HG03025 (cell line): ENCODE measurements around the gene PHTF1.

Experiments used
- ATAC-seq: cut with Tn5 transposase; IDR thresholded peaks from one replicate; pipeline ENCODE4 v1.9.1; 2021; ENCODE audit warnings: mild to moderate bottlenecking, moderate library complexity; ENCODE audit not compliant: unreplicated experiment, low FRiP score

Gene PHTF1

DNA sequence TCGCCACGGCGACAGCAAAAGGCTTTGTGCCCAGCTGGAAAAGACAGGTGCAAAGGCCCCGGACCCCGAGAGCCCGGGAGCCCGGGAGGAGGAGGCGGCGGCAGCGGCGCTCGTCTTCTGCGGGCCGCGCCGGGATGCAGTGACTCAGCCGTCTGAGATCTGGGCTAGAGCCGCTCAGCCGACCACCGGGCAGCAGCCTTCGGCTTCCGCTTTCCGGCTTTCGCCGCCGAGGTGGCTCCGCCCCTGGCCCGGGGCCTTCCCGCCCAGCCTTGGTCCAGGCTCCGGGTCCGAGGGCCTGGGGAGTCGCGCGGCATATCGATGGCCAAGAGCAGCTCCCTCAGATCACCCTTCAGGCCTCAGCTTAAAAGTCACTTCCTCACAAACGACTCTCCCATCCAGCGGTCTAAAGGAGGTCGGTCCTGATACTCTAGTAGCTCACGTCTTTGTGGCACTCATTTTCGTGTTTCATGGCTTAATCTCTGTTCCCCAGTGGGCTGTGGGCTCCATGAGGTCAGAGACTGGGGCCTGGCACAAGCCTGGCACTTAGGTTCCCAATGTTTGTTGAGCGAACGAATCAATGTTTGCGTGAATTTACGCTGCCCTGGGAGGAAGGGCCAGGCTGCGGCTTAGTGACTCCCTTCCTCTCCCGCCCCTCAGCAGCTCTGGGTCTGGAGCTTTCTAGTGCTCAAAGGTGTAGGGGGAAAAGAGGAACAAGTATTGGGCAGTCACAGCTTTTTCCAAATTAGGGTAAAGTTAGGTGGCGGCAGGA, at the start of gene PHTF1:
TSS of gene PHTF1 (minus strand) at position 154 of the 769 bp plus-strand sequence. CDS start 783 bp downstream, outside the sequence.
- ATAC-seq, result peak; percentile 80

DNA sequence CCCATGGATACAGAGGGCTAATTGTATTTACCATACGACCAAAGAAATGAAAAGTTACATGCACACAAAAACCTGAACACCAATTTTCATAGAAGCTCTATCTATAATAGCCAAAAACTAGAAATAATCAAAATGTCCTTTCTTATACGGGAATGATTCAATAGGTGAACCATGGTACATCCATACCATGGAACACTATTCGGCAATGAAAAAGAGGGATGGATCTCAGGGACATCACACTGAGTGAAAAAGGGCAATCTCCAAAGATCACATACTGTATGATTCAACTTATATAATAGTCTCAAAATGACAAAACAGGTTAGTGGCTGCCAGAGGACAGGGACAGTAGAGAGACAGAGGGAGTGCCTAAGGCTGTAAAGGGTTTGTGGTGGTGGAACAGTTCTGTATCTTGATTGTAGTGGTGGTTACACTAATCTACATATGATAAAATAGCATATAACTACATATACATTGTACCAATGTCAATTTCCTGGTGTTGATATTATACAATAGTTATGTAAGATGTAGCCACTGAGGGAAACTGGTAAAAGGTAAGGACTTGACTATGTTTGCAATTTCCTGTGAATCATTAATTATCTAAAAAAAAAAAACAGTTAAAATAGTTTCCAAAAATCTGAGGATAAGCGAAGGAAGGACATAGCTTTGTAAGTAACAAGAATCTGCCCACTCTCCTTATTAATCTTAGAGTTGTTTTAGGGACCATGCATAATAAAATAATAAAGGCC, 49.3 kb upstream of the PHTF1 start:
- no peak for ATAC-seq

DNA sequence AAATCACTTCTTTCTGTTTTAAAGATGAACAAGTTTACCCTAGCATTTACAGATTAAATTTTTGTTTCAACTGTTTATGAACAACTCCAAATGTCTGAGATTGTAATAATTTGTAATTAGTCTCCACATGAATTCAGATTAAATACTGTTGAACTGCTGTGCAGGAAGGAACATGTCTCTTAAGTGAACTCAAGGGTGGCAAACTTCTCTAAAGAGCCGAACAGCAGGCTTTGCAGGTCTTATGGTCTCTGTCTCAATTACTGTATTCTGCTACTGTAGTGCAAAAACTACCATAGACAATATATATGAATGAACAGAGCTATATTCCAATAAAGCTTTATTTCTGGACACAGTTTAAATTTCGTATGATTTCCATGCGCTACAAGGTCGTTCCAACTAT, 46.4 kb upstream of the PHTF1 start:
- ATAC-seq, result no peak

- no peak for ATAC-seq
These were observed 45.9 kb upstream of the PHTF1 start for GRCh38 chr1:113805256-113805531.

DNA sequence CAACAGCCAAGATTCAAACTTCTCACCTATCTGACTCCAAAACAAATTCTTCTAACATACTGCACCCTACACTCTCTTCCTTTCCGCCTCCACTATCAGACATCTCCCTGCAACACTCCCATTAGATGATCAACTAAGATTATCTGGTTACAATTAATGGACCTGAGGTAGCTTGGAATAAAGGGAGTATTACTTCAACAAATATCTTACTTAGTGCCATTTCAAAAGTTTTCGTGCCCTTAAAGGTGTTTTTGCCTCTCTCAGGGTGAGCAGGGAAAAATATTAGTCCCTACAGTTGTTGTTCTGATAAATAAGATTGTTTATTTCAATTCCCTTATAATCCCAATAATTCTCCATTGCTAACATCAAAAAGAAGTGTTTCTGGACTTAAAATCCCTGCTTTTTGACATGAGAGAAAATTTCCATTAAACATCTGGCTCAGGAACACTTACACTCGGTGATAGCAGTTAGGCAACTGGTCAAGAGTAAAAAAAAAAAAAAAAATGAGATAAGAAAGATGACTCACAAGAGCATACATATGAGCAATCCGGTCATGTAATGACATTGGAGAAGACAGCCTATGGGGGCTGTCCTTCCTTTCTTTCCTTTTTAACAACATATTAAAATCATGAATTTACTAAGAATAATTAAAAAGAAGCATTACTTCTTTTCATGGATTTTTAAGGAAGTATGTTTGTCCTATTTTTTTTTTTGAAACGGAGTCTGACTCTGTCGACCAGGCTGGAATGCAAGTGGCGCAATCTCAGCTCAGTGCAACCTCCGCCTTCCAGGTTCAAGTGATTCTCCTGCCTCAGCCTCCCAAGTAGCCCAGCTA, 45.4 kb upstream of the PHTF1 start:
- no peak for ATAC-seq

DNA sequence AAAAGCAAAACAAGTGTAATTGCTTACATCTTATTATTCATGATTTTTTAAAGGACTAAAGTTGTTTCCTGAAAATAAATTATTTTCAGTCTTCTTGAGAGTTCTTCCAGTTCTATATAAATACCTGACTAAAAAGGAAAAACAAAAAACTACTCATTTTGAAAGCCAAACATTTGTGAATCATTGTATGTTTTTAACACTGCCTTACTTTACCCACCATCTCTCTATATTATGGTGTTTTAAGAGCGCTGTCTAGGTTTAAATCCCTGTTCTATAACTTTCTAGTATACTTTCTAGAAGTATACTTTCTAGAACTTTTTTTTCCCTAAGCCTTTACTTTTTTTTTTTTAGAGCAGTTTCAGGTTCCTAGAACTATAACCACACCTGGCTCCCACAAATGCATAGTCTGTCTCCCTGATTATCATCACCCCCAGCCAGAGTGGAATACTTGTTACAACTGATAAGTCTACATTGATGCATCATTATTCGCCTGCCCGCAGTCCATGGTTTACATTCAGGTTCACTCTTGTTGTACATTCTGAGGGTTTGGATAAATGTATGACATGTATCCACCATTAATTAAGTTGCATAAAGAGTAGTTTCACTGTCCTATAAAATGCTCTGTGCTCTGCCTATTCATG, 43.2 kb upstream of the PHTF1 start:
- ATAC-seq, result no peak

- ATAC-seq, result no peak
These were observed 41.2 kb upstream of the PHTF1 start for GRCh38 chr1:113800487-113800886.

DNA sequence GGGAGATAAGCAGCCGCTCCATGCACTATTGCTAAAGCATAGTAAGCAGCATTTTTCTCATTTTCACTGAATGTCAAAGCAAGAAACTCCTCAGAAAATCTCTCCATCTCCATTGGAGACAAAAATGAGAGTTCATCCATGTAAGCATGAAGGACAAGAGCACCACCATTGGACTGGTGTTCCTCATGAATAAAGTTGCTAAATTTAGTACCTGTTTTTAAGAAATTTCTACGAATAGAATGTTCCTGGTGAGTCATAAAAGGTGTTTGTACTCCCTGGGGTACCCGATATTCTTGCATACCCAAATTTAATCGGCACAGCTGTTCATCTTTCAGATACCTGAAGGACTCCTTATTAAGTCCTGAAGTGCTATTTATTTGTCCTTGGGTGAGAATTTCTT, 38.2 kb upstream of the PHTF1 start:
- no peak for ATAC-seq

- ATAC-seq, result no peak
These were observed 34.9 kb upstream of the PHTF1 start for GRCh38 chr1:113793878-113794834.

GRCh38 chr1:113792986-113793385, 33.7 kb upstream of the PHTF1 start:
- ATAC-seq, result no peak

DNA sequence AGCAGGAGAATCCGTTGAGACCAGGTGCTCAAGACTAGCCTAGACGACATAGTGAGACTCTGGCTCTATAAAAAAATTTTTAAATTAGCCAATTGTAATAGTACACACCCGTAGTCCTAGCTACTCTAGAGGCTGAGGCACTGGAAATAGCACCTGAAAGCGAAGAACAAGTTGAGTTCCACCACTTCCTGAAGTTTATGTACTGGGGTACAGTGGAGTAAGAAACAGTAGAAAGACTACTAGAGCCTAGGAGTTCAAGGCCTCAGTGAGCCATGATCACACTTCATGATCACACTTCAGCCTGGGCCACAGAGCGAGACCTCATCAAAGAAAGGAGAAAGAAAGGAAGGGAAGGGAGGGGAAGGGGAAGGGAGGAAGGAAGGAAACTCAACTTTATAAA, 33.2 kb upstream of the PHTF1 start:
- no peak for ATAC-seq

DNA sequence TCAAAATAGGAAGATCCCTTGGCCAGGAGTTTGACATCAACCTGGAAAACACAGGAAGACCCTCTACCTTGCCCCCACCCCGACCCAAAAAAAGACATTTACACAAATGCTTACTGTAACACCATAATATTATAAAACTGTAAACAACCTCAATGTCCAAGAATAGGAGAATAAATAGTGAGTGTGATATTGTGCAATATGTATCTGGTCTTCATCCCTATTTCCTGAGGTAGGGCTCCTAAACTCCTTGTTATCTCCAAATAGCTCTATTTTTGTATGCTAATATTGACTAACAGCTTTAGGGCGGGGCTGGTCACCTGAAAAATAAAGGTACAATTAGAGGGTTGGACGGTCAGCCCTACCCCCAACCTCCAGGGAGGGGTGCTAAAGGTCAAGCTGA, 29.5 kb upstream of the PHTF1 start:
- no peak for ATAC-seq

DNA sequence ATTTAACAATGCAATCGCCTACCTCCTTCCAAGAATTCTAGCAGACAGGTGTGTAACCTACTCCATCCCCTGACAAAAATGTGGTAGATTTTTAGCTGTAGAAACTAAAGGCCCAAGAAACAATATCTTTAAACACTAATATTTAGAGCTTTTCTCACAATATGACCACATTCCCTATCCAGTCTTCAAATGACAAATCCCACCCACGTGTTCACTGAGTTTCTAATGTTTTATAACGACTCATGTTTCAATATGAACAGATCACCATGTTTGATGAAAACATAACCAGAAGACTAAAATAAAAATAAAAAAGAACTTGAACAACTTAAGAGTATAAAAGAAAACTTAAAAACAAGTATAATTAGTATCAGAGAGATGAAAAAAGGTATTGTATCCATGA, 28.4 kb upstream of the PHTF1 start:
- no peak for ATAC-seq

DNA sequence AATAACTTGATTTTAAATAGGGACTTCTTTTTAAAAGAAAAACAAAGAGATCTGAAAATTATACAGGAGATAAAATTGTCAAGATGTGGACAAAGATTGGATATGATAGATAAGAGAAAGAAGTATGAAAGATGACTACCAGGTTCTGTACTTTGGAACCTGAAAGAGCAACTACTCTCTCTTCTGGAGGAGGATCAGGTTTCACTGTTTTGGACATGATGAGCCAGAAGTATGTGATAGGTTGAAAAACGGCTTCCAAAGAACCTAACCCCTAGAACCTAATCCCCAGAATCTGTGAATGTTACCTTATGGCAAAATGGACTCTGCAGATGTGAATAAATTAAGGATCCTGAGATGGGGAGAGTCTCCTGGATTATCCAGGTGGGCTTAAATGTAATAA, 26.8 kb upstream of the PHTF1 start:
- ATAC-seq, result no peak

DNA sequence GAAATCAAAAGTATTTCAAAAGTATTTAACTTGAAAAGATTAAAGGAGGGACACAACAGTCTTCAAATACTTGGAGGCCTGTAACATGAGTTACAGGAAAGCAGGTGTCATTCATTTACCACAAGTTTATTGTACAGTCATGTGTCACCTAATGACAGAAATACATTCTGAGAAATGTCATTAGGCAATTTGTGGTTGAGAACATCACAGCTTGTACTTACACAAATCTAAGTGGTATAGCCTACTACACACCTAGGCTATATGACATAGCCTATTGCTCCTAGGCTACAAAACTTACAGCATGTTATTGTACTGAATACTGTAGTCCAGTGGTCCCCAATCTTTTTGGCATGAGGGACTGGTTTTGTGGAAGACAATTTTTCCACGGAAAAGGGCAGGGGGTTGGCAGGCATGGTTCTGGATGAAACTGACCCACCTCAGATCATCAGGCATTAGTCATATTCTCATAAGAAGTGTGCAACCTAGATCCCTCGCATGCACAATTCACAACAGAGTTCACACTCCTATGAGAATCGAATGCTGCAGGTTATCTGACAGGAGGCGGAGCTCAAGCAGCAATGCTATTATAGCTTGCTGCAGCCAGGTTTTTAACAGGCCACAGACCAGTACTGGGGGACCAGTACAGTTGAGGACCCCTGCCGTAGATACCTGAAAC, 25.0 kb upstream of the PHTF1 start:
- peak; percentile 52 for ATAC-seq

DNA sequence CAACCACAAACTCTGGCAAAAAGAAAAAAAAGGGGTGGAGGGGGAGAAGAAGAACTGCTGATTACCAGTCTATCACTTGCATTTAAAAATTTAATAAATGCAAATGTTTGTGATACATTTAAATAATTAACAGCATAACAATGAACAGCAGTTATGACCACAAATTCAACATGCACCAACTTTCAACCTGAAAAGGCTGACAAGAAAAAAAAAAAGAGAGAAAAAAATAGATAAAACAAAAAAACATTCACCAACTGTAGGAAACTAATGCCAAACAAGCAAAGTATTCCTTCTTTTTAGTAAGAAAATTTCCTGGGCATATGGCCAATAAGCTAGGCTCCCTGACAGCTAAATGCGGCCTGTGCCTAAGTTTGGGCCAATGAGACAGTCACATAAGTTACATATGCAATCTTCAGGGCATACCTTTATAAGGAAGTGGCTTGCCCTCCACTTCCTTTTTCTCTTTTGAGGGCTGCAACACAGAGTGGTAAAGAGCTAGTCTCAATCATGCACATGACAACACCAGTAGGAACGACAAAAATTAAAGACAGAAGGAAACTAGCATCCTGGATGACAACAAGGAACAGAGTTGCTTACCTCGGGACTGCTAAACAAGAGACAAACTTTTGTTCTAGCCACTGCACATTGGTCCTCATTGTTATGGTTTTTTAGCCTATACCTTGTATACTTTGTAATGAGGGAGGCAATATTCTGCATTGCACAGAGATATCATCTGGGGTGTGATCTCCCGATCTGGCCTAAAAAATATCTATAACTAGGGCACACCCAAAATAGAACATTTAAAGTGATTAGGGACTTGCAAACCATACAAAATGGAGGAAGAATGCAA, 24.2 kb upstream of the PHTF1 start:
- peak; percentile 81 for ATAC-seq

- ATAC-seq, result no peak
These were observed 23.1 kb upstream of the PHTF1 start for GRCh38 chr1:113782406-113782805.

- peak; percentile 59 for ATAC-seq
These were observed 21.3 kb upstream of the PHTF1 start for GRCh38 chr1:113780374-113781146.
